K562 (cell line): ENCODE measurements around the gene TPGS1. TPM values are rescaled to one million over a fixed set of nuclear protein-coding genes. Genes with fewer than 3 reads are reported as not detected.

Experiments
- BCLAF1 ChIP-seq, 2 experiments: fragments of 450-650 bp in 1 of 2; IDR thresholded peaks; 2 replicates each; pipeline ENCODE4 v1.6.1; 2011 to 2017; ENCODE audit warnings: low read depth in 2 of 2, antibody characterized with exemption in 1 of 2, borderline replicate concordance in 1 of 2, low read length in 1 of 2, mild to moderate bottlenecking in 1 of 2, mixed read lengths in 1 of 2; ENCODE audit not compliant: control insufficient read depth in 1 of 2
- BHLHE40 ChIP-seq: IDR thresholded peaks from 2 replicates; pipeline ENCODE4 v1.6.1; 2011; ENCODE audit warnings: low read length, improper control_type of control experiment
- CREB1 ChIP-seq, 2 experiments: sonication (generic) in 1 of 2; formaldehyde crosslinking in 1 of 2; IDR thresholded peaks; 2 replicates each; pipeline versions ENCODE4 v1.6.1 to v1.8.0; 2012 to 2022; ENCODE audit warnings: inconsistent platforms in 1 of 2, mild to moderate bottlenecking in 1 of 2, missing genetic modification reagents in 1 of 2, moderate library complexity in 1 of 2
- E2F8 ChIP-seq: fragments of 450-650 bp; IDR thresholded peaks from 2 replicates; pipeline ENCODE4 v1.7.1; 2018; ENCODE audit warnings: mild to moderate bottlenecking, low read depth; ENCODE audit not compliant: partially characterized antibody
- ETS1 ChIP-seq: conservative IDR thresholded peaks from 2 replicates; pipeline ENCODE4 v1.6.1; 2011; ENCODE audit warnings: low read depth, mild to moderate bottlenecking, low read length; ENCODE audit not compliant: control insufficient read depth
- FOXJ2 ChIP-seq: fragments of 200-800 bp; sonication (Bioruptor generic); IDR thresholded peaks from 2 replicates; pipeline ENCODE4 v1.6.1; 2016; ENCODE audit warnings: missing genetic modification characterization, missing compliant biosample characterization
- JUN ChIP-seq, 2 experiments: sonication (generic) in 1 of 2; formaldehyde crosslinking in 1 of 2; IDR thresholded peaks; 2 replicates each; pipeline versions ENCODE4 v1.6.1 to v1.8.0; 2012 to 2022; ENCODE audit warnings: borderline replicate concordance in 2 of 2, mild to moderate bottlenecking in 2 of 2, improper control_type of control experiment in 1 of 2, low read depth in 1 of 2, low read length in 1 of 2, missing genetic modification reagents in 1 of 2
- KDM4B ChIP-seq, 2 experiments: fragments of 450-650 bp in 1 of 2; sonication (generic) in 1 of 2; IDR thresholded peaks; 2 replicates each; pipeline ENCODE4 v1.6.1; 2016 to 2017; ENCODE audit warnings: borderline replicate concordance in 2 of 2, antibody characterized with exemption in 1 of 2, low read depth in 1 of 2, mild to moderate bottlenecking in 1 of 2
- MECOM ChIP-seq: fragments of 250-450 bp; sonication (Bioruptor Pico); IDR thresholded peaks from 2 replicates; pipeline ENCODE4 v1.8.0; 2022; ENCODE audit warnings: inconsistent platforms
- PCBP1 ChIP-seq: fragments of 200-400 bp; formaldehyde crosslinking; IDR thresholded peaks from 2 replicates; pipeline ENCODE4 v1.6.1; 2018; ENCODE audit warnings: mild to moderate bottlenecking, low read depth, low read length; ENCODE audit not compliant: poor library complexity, severe bottlenecking
- PKNOX1 ChIP-seq: fragments of 450-650 bp; IDR thresholded peaks from 2 replicates; pipeline ENCODE4 v1.6.1; 2016
- POLR2A ChIP-seq: fragments of 450-650 bp; conservative IDR thresholded peaks from 2 replicates; pipeline ENCODE4 v1.6.1; 2016
- RB1 ChIP-seq: fragments of 450-650 bp; IDR thresholded peaks from 2 replicates; pipeline ENCODE4 v1.6.1; 2017; ENCODE audit warnings: low read depth, mild to moderate bottlenecking
- TEAD1 ChIP-seq, 2 experiments: fragments of 450-650 bp in 1 of 2; sonication (generic) in 1 of 2; formaldehyde crosslinking; IDR thresholded peaks; 2 replicates each; pipeline versions ENCODE4 v1.4.0 to v1.8.0; 2020 to 2022; ENCODE audit warnings: mild to moderate bottlenecking in 2 of 2, missing genetic modification reagents in 1 of 2
- ZFPM2 ChIP-seq: fragments of 250-450 bp; sonication (Bioruptor Pico); IDR thresholded peaks from 2 replicates; pipeline ENCODE4 v1.5.1; 2022; ENCODE audit warnings: mild to moderate bottlenecking
- ZNF57 ChIP-seq: fragments of 450-650 bp; formaldehyde crosslinking; IDR thresholded peaks from 2 replicates; pipeline ENCODE4 v1.4.0; 2020; ENCODE audit warnings: mild to moderate bottlenecking, moderate library complexity
- polyA plus RNA-seq, 8 experiments: library from polyadenylated mRNA; depleted of rRNA in 4 of 8; stranded (reverse) in 5 of 8; unstranded in 3 of 8; fragments of >200 nt; fragmentation: Nextera tagmentation in 2 of 8; fragmentation: Illumina TruSeq in 1 of 8; extraction: Ambion mirVana in 2 of 8; extraction: Trizol in 1 of 8; gene quantifications; 2 replicates each; pipeline versions ENCODE4 v1.2.1 to v1.2.3, GENCODE V29; 2011 to 2014; ENCODE audit warnings: inconsistent platforms in 1 of 8, missing spikeins in 1 of 8
- total RNA-seq, 7 experiments: library from RNA; depleted of rRNA in 6 of 7; stranded (reverse); fragments of >200 nt in 6 of 7; fragmentation: Illumina TruSeq in 2 of 7; extraction: Trizol in 2 of 7; gene quantifications; 2 replicates each; pipeline versions ENCODE4 v1.2.1 to v1.2.3, GENCODE V29; 2011 to 2021; ENCODE audit warnings: low replicate concordance in 1 of 7

The TPGS1 gene
- total and polyA plus RNA-seq, 9 of the 15 experiments (the other 6 are each of a cell fraction or from before 2014, with no cell fraction given): 0.30 to 31.6 (median 1.2) TPM; not detected in 2

DNA sequence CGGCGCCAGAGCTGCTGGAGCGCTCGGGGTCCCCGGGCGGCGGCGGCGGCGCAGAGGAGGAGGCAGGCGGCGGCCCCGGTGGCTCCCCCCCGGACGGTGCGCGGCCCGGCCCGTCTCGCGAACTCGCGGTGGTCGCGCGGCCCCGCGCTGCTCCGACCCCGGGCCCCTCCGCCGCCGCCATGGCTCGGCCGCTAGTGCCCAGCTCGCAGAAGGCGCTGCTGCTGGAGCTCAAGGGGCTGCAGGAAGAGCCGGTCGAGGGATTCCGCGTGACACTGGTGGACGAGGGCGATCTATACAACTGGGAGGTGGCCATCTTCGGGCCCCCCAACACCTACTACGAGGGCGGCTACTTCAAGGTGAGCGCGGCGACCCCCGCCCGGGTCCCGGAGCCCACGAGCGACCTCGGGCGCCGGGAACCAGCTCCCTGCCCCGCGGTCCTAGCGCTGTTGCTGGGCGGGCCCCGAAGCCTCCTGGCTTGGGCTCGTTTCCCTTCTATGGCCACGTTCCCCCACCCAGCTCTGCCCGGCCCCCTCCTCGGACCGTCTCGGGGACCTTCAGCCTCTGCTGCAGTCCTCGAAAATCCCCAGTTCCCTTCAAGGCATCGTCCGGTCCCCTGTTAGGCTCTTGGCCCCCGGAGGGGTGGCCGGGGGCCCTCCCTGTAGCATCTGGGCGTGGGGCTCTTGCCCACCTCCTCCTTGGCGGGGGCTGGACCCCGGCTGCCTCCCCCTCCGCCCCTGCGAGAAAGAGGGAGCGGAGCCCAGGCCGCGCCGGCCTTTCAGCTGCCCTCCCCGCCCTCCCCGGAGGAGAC lies 24.7 kb downstream of the TPGS1 start, which contains the start of gene CDC34 (continued):
- no peak for TF ChIP-seq E2F8
- no peak for TF ChIP-seq CREB1 (IDR thresholded peaks at IDR 0.05)
- no peak for TF ChIP-seq CREB1 (CRISPR knock-in tag; IDR thresholded peaks at IDR 0.05)
- TF ChIP-seq ZNF57: no peak
- no peak for TF ChIP-seq KDM4B (IDR thresholded peaks at IDR 0.05; ENCODE audit: borderline replicate concordance in 2 of 2, low read depth in 1 of 2)
- 0 out of 4 replicates have a peak, but pooled peaks of 1 of the 2 experiments have one; percentile 38 for TF ChIP-seq TEAD1 (CRISPR knock-in tag; IDR thresholded peaks at IDR 0.05)
- TF ChIP-seq BHLHE40: no peak
- peak; percentile 45 for TF ChIP-seq RB1
- TF ChIP-seq FOXJ2 (tag): no peak
- TF ChIP-seq ZFPM2: no peak
- no peak for TF ChIP-seq BCLAF1 (IDR thresholded peaks at IDR 0.05; ENCODE audit: borderline replicate concordance in 1 of 2, control insufficient read depth in 1 of 2, low read depth in 2 of 2, low read length in 1 of 2)
- no peak for TF ChIP-seq POLR2A
- TF ChIP-seq ETS1: 0 out of 2 replicates have a peak, but pooled peaks have one; percentile 4
- no peak for TF ChIP-seq PCBP1
- no peak for TF ChIP-seq PKNOX1
- TF ChIP-seq MECOM (CRISPR knock-in tag): no peak
- no peak for TF ChIP-seq JUN (IDR thresholded peaks at IDR 0.05; ENCODE audit: borderline replicate concordance, low read depth, low read length)
- TF ChIP-seq JUN (CRISPR knock-in tag; IDR thresholded peaks at IDR 0.05; ENCODE audit: borderline replicate concordance): no peak
